ENCODE data around the gene FGR.

Gene FGR

DNA sequence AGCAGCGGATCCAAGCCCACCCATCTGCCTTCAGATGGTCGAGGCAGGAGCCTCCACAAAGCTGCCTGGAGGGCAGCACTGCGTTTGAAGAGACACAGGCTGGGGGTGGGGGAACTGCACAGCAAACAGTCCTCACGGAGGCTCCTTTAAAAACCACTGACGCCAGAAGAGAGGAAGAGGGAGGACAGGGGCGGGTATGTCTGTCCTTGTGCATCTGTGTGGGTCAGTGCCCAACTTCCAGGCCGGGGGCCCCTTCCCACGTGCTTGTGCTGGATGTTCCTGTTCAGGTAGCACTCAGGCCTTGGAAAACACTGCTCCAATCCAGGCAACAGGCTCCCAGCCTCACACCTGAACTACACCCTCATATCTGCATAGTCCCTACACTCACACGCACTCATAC is 38.7 kb downstream of the FGR start:
- TF ChIP-seq, protein P1, sequence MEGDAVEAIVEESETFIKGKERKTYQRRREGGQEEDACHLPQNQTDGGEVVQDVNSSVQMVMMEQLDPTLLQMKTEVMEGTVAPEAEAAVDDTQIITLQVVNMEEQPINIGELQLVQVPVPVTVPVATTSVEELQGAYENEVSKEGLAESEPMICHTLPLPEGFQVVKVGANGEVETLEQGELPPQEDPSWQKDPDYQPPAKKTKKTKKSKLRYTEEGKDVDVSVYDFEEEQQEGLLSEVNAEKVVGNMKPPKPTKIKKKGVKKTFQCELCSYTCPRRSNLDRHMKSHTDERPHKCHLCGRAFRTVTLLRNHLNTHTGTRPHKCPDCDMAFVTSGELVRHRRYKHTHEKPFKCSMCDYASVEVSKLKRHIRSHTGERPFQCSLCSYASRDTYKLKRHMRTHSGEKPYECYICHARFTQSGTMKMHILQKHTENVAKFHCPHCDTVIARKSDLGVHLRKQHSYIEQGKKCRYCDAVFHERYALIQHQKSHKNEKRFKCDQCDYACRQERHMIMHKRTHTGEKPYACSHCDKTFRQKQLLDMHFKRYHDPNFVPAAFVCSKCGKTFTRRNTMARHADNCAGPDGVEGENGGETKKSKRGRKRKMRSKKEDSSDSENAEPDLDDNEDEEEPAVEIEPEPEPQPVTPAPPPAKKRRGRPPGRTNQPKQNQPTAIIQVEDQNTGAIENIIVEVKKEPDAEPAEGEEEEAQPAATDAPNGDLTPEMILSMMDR (IDR thresholded peaks at IDR 0.05; ENCODE audit: extremely low read depth, missing control alignments), result no peak
- no peak for DNase-seq (ENCODE audit: low spot score)

DNA sequence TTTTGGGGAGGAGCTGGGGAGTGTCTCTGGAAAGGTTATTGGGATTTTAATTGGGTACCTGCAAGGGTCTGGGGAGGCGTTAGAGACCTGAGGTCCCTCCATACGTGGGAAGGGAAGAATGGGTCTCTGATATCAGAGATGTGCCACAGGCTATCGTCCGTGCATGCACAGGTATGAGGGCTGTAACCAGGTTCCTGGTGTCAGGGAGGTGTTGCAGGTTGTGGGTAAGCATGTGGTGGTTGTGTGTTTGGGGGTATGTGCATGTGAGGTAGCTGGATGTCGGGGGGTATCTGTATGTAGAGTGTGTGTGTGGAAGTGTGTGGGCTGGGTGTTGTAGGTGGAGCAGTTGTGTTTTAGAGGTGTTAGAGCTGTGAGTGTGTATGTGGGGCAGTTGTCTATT is 39.4 kb downstream of the FGR start:
- TF ChIP-seq, protein P1 (IDR thresholded peaks at IDR 0.05; ENCODE audit: extremely low read depth, missing control alignments), result no peak
- DNase-seq (ENCODE audit: low spot score), result no peak

DNA sequence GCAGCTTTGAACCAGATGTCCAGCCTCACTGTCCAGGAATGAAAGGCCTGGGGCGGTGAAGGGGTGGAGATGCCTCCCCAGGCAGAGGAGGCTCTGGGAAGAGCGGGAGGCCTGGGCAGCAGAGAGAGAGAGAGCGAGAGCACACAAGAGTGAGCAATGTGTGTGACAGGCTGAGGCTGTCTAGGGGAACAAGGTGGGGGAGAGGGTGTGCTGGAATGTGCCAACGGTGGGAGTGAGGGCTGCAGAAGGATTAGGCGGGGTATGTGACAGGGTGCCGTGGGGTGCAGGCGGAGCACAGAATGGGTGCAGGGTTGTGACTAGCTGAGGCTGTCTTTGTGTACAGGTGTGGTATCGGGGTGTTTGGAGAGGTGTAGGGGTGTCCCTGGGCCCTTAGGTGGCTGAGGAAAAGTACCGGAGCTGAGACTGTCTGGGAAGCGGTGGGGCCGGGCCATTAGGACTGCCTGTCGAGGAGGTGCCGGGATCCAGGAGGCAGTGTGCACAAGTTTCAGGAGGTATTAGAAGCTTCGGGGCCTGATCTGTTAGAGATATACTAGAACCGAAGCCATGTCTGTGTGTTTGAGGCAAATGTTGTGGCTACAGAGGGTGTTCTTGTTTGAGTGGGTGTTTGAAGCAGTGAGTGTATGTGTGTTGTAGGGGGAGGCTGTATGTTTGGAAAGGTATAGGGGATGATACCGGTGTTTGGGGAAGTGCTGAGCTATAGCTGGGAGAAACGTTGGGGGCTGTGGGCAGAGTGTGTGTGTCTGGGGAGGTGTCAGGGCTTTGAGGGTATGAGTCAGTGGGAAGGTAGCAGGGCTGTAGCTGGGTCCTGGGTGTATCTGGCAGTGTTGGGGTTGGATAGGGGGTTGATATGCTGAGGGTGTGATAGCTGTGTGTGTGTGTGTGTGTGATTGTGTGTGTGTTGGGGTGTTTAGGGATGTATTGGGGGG is 40.1 kb downstream of the FGR start:
- DNase-seq (ENCODE audit: low spot score), result no peak
- TF ChIP-seq, protein P1 (IDR thresholded peaks at IDR 0.05; ENCODE audit: extremely low read depth, missing control alignments), result no peak

DNA sequence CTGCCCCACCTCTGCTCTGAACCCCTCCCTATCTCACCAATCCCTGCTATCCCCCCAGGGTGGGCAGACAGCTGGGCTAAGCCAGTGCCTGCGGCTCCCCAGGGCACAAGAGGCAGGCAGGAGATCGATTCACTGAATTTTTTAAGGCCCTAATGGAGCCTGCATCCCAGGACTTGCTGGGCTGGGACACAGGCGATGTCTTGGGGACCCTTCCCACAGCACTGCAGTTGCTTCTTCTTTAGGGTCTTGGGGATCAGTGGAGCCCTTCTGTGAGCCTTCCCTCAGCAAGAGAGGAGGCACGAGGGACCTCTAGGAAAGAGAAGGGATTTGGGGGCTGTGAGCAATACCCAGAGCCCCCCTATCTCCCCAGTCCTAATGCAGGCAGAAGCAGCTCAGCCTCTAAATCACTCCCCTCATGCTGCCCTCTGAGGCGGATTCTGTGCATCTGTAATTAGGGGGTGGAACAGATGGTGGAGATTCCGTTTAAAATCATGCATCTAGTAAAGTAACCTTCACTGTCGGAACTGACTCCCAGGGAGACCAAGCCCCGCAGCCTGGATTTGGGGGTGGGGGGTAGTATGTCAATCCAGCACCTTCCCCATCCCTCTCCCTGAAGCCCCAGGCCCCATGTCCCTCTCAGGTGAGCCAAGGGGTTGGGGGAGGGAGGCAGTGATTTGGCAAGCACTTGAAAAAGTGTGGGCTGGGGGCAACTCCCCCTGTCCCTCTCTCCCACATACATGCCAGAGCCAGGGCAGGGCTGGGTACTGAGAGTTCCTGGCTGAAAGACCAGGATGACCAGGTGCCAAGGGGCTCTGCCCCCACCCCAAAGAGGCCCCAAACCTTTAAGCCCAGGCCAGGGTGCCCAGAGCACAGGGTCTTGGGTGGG is 41.1 kb downstream of the FGR start:
- no peak for DNase-seq (ENCODE audit: low spot score)
- TF ChIP-seq, protein P1 (IDR thresholded peaks at IDR 0.05; ENCODE audit: extremely low read depth, missing control alignments), result no peak

DNA sequence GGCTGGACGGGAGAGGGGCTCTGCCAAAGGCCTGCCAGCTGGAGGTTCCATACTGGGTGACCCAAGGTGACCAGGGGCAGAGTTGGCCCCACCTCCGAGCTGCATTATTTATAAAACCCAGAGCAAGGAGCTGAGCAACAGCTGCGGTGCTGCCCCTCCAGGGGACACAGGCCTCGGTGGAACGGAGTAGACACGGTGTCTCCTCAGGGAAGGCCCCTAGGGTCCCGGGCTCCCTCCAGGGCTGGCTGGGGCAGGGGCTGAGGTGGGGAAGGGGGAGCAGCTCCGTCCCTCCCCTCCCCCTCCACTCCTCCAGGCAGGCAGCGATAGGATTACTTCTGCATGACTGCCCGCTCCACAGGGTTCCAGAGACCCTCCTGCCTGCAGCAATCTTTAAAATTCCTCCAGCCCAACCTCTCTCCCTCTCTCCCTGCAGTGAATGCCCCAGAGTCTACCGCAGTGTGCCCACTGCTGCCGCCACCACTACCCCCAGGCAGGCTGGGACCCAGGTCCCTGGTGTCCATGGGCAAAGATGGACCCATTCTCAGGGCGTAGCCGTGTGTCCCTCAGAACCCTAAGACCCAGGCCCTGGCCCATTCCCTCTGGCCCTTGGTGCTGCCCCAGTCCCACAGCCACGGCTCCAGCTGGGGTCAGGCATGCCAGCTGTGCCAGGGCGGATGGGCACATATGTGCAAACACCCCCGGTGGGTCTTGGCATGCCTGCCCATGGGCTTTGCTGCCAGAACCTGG is 41.9 kb downstream of the FGR start:
- TF ChIP-seq, protein P1 (IDR thresholded peaks at IDR 0.05; ENCODE audit: extremely low read depth, missing control alignments), result no peak
- no peak for DNase-seq (ENCODE audit: low spot score)

DNA sequence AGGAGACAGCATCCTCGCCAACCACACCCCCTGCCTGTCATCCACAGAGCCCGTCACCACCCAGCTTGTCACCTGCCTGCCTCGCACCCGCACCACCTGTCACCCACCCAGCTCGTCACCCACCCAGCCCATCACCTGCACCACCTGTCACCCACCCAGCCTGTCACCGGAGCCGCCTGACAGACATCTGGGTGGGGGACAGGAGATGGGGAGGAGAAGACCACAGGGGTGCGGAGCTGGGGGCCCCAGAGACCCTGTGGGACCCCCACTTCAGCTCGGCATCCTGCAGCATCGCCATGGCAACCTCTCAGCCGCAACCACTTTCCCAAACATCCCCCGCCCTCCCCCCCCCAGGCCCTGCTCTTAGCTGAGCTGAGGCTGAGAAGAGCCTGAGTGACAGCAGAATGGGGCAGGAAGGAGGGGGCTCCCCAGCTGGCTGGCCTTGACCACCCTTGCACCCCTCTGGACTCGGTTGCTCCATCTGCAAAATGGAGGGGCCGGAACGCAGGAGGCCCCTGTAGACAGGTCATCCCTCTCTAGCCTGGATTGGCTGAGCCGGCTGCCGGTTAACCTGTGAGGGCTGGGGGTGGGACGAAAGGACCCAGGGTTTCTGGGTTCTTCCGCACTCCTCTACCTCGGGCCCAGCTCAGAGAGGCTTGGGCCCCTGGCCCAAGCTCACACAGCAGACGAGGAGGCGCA is 42.6 kb downstream of the FGR start:
- TF ChIP-seq, protein P1 (IDR thresholded peaks at IDR 0.05; ENCODE audit: extremely low read depth, missing control alignments), result no peak
- DNase-seq (ENCODE audit: low spot score), result no peak

Data from GM20000 (cell line).